GM12892 (cell line): ENCODE results near the gene NTPCR.

Experiments
- POLR2A ChIP-seq: IDR thresholded peaks from 2 replicates; pipeline ENCODE4 v1.6.1; 2011; ENCODE audit warnings: low read depth, low read length, control low read depth
- POLR2AphosphoS5 ChIP-seq: IDR thresholded peaks from 2 replicates; pipeline ENCODE4 v1.6.1; 2011; ENCODE audit warnings: low read depth, low read length, control low read depth
- TAF1 ChIP-seq: IDR thresholded peaks from 2 replicates; pipeline ENCODE4 v1.6.1; 2011; ENCODE audit warnings: low read depth, mild to moderate bottlenecking, control low read depth, low read length, borderline replicate concordance

DNA sequence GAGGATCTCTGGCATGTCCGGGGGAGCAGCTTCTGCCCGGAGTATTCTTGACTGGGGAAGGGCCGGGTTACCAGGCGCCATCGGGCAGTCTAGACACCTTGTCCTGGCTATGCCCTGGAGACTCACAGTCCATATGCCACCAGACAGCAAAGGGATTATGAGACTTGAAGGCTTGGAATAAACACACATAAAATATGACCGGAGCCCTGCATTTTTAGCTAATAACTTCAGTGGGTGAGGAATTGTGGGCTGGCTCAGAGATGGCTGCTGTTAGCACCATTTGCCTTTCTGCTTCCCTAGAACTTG, 15.5 kb downstream of the NTPCR start:
- no peak for TF ChIP-seq TAF1
- TF ChIP-seq POLR2A: no peak
- TF ChIP-seq POLR2AphosphoS5: no peak
